HG02870 (cell line): ENCODE results near the gene ZNF532.
"Not testable (repeated sequence)": the region's sequence is repeated elsewhere in the genome, so short reads cannot be mapped to it uniquely, and the experiment has no call there.

Experiments
- ATAC-seq: cut with Tn5 transposase; IDR thresholded peaks from one replicate; pipeline ENCODE4 v1.9.1; 2021; ENCODE audit warnings: mild to moderate bottlenecking, moderate library complexity; ENCODE audit not compliant: unreplicated experiment

ZNF532 gene

DNA sequence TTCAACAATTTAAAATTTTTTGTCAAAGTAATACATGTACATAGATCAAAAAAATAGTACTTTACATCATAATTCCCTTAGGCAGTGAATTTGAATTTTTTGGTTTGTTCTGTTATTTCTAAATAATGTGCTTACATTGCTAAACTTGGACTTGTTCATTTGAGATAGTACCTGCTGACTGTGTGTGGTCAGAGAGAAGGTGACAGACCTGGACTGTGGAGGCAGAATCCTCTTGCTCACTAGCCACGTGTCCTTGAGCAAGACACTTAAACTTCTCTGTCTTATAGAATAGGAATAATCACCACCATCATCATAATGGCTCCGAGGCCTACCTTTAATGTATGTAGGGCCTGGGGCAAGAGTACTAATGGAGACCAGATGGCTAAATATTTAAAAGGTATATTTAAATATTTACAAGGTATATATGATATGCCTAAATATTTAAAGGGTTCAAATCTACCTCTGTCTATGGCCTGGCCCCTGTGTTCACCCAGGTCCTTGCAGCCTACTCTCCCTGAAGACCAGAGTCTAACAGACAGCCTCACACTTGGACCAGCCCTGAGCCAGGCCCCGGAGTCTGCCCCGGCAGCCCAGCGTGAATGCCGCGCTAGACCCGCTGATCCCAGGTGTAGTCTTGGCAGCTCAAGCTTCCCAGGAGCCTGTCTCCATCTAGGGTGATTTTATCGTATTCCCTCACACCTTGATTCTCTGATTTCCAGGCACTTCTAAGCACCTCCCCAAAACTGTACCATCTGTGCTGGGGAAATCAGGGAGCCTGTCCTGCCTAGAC lies 33.5 kb downstream of the ZNF532 start:
- no peak for ATAC-seq

DNA sequence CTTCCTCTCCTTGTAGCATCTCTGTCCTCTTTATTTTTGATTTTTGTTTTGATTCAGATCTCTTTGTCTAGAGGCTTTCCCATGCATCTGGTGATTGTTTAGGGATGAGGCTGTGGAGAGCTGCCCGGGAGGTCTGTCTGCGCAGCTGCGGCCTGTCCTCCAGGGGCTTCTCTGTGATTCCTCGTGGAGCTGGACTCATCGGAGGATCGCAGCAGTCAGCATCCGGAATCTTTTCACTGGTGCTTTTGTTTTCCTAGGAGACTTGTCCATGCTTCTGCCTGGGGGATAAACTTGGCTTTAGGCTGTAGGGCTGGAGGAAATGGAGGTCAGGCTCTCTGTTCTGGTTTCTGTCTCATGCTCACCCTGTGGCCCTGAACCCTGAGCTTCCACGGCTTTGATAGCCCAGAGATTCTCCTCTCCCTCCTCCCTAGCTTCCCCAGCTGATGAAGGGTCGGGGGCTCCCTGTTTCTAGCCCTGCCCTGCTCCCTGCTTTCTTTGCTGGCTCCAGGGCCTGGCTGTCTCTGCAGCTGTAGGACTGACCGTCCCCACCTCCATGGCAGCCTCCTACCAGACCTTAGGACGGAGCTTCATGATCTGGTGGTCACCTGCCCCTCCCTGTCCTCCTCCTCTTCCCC lies 35.5 kb downstream of the ZNF532 start:
- no peak for ATAC-seq

DNA sequence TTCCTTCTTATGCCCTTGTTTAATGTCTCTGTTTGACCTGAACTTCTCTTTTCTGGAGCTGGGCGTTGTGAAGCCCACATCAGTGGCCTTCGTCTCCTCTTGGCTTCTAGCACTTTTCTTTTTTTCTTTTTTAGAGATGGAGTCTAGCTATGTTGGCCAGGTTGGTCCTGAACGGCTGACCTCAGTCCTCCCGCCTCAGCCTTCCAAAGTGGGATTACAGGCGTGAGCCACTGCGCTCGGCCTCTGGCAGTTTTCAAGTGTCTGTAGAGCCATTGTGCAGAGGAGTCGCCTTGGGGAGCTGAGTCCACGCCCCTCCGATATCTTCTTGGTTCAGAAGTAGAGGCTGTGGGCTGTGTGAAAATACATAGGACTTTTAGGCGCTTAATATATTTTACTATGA lies 36.5 kb downstream of the ZNF532 start:
- ATAC-seq, result no peak

DNA sequence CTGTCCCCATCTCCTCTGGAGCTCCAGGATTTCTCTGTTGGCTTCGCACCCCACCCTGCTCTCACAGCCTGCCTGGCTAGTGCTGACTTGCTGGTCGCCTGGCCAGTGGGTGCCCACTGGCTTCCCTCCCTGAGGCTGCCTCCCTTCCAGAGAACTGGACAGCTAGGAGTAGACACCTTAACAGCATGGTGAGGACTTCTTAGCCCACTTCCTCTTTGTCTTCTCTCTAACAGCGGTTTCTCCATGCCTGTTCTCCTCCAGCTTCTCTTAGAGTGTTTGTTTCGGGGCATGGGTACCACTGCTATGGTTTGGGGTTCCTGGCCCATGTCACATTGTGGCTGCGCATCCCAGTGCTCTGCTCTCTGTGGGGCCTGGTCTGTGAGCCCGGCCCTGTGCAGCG lies 37.1 kb downstream of the ZNF532 start:
- ATAC-seq, result no peak

DNA sequence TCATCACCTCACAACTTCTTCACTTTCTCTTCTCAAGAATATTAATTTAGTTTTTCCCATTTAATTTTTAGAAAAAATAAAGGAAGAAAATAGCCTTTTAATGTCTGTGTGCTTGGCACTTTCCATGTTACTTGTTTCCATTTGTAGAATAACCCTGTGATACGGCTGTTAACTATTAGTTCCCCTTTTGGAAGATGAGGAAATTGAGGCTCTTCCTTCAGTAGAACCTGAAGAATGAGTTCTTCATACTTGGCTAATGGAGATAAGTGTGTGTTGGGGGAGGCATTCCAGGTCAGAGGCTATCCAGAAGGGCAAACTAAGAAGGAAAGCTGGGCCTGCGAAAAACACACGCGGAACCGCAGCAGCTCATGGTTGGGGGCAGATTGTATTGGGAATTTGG lies 38.3 kb downstream of the ZNF532 start:
- no peak for ATAC-seq

DNA sequence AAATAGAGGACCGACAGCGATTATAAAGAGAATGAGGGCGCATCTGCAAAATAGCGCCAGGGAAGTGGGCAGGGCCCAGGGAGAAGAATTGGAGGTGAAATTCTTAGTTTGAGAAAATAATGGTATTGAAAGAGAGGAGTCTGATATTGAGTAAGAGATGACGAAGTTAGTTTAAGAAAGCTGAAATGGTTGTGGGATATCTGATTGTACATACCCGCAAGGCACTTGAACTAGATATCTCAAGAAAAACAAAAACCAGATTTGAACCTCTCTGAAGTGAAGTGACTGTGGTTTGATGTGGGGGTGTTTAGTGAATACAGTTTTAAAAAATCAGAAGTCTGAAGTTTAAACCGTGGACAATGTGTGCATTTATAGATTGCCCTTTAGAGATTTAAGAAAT lies 38.9 kb downstream of the ZNF532 start:
- ATAC-seq, result no peak

DNA sequence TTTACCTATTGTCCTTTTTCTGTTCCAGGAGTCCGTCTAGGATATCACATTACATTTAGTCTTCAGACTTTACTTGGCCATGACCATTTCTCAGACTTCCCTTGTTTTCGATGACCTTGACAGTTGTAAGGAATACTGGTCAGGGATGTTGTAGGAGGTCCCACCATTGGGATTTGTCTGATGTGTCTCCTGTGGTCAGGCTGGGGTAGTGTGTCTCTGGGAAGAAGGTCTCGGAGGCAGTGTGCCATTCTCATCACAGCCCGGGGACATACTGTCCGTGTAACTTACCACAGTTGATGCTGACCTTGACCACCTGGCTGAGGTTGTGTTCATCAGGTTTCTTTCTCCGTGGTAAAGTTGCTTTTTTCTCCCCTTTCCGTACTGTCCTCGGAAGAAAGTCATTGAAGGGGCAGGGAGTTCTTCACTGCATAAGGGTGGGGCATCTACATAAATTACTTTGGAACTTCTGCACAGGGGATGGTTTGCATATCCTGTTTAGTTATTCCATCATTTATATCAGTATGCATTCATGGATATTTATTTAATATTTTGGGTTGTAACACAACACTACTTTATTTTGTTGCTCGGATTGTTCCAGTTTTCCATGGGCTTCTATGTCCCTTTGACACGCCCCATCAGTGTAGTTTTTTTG lies 41.2 kb downstream of the ZNF532 start:
- ATAC-seq, result no peak

DNA sequence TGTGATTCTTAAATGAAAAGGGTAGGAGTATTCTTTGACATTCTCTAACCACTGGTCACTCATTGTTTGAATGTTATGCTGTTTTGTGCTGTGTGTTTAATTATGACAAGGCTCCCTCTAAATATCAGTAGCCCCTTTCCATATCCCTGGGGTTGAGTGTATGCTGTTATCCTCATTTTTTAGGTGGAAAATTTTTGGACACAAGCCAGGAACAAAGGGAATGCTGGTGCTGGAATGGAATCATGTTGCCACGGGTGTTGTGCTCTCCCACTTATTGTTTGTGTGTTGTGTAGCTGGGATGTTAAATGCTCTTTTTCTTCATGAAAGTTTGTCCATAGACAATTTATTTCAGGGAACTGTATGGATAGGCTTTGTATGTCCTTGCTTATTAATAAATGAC lies 43.3 kb downstream of the ZNF532 start:
- no peak for ATAC-seq

DNA sequence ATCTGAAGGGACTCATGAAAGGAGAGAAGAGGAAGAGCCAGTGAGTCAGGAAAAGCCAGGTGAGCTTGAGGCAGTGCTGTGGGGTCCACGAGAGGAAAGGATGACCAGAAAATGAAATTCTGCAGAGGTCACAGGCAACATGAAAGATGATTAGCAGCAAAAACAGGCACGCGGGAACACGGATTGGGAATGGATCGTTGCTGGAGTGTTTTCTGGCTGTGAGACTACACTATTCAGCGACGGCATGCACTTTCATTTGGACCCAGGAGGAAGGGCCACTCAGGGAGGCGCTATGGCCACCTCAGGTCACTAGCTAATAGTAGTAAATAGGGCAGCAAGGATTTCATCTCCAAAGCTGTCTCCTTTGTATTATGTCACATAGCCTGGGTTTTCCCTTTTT lies 44.8 kb downstream of the ZNF532 start:
- ATAC-seq, result no peak

DNA sequence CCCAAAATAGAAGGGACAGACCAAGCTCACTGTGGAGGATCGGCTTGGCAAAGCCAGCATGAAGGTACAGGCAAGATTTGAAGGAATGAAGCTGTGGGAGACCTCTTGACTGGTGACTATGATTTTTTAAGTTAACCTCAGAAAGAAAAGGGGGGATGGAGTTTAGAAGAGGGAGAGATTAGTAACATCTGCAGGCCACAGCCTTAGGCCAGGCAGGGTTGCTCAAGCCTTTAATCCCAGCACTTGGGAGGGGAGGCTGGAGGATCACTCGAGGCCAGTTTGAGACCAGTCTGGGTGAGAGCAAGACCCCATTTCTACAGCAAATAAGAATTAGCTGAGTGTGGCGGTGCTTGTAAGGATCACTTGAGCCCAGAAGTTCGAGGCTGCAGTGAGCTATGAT lies 46.6 kb downstream of the ZNF532 start:
- no peak for ATAC-seq

DNA sequence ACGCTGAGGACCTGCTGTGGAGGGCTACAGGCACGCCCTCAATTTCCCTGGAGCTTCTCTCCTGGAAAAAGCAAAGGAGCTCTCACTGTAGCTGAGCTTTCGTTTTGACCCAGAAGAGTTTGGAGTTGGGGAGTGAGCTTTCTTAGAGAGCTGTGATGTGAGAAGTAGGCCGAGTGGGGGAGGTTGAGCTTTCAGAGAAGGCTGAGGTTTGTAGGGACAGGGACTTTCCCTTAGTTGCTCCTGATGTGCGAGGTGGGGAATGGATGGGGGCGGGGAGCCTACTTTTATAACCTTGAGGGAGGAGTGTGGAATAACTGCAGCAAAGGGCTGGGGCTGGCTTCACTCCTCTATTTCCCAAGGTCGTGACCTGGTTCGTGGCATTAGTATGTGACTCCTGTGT lies 47.1 kb downstream of the ZNF532 start:
- ATAC-seq, result no peak

DNA sequence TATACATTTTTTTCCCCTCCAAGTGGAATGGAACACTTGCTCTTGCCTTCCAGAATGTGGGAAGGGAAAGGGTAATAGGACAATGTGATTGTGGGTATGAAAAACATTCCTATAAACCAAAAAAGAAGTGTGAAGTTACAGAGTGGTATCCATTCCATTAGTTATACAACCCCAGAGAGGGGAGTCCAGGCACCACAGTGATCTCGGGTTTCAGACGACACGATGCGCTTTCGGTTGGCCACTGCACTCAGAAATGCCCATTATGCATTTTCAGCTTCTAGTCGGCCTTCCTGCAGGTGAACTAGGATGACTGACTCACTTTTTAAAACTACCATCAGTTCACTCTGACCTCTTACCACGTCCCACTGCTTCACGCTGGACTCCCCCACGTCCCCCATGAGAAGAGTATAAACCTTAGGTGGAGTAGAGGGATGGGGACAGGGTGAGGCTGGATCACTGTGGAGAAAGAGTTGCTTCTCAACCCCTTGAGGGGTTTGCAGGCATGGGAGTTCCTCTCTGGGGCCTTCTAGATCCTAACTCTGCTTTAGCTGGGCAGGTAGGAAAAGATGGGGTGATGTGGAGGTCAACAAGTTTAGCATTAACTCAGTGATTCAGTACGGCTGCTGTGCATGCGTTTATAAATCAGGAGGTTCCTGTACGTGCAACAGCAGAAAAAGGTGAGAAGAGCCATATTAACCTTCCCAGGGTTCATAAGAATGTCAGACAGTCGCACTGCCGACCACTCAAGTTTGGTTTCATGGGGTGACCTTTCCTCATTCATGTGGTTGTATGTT lies 50.5 kb downstream of the ZNF532 start:
- no peak for ATAC-seq

DNA sequence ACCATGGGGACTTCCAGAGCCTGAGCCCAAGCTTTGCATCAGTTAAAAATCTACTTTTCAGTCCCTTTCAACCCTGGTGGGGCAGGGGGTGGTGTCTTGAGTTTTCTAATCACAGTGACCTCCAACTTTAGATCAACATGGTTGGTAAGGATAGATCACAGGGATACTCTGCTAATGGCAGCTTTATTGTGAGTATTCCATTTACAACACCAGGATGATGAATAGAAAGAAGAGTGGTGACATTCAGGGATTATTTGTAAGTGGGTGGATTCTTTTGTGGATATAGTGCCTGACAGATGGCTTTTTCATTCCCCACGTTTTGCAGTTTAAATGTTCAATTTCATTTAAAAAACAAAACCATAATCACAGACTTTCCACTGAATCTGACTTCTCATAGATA lies 51.3 kb downstream of the ZNF532 start:
- no peak for ATAC-seq

DNA sequence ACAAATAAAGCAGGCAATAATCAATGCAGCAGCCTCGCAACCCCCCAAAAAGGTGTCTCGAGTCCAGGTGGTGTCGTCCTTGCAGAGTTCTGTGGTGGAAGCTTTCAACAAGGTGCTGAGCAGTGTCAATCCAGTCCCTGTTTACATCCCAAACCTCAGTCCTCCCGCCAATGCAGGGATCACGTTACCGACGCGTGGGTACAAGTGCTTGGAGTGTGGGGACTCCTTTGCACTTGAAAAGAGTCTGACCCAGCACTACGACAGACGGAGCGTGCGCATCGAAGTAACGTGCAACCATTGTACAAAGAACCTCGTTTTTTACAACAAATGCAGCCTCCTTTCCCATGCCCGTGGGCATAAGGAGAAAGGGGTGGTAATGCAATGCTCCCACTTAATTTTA lies 55.3 kb downstream of the ZNF532 start:
- ATAC-seq, result not testable (repeated sequence)

DNA sequence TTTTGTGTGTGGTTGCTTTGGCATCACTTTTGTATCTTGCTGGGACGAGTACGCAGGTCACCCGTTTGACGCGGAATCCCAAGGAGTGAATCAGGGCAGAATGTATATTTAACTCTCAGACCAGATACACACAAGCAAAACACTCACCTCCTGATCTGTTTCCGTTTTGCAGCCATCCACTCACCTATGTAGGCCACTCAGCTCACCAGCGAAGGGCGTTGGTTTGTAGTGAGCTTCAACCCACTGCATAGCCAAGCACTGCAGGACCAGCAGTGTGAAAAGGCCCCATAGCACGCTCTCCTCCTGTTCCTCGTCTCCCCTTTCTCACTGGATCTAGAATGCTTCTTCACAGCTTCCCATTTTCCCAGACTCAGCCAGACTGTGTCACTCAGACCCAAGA lies 58.3 kb downstream of the ZNF532 start:
- no peak for ATAC-seq

DNA sequence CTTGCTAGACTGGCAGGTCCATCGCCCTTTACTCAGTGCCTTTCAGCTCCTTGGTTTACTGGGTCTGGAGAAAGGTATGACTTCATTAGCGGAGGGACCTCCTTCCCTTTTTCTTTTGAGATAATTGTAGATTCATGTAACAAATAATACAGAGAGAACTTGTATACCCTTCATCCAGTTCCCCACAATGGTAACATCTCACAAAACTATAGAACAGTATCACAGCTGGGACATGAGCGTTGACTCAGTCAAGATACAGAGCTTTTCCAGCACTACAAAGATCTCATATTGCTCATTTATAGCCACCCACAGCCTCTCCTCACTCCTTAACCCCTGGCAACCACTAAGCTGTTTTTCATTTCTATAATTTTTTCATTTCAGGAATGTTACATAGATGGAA lies 59.8 kb downstream of the ZNF532 start:
- no peak for ATAC-seq

DNA sequence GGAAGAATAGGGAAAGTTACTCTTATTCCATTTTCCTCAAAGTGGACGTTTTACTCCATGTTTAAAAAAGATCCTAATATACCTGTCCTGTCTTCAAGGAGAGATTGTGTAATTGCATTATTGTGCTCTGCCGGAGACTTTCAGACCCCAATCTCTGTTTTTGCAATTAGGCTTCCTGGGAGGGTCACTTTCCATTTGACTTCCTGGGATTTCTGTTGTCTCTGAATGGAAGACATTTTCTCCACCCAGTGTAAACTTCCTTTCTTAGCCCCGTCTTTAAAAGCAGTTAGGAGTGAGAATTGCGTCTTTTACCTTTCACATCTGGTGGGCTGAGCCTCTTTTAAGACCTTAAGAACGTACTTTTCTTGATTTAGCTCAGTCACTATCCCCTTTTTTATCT lies 63.0 kb downstream of the ZNF532 start:
- ATAC-seq, result no peak

DNA sequence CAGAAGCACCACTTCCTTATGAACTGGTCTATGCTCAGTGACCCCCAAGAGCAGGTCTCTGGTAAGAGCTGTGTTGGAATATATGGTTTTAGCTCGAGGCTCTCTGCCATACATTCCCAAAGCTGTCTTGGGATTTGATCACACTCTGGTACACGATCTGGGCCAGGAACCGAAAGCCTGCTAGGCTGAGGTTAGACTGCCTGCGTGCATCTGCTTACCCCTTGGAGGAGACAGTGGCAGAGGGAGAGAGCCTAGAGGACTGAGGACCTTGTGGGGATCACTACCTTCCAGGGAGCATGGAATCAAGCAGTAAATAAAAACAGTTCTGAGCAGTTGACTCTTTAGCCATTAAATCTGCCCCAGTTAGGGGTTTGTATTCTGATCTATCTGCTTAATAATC lies 63.7 kb downstream of the ZNF532 start:
- no peak for ATAC-seq

DNA sequence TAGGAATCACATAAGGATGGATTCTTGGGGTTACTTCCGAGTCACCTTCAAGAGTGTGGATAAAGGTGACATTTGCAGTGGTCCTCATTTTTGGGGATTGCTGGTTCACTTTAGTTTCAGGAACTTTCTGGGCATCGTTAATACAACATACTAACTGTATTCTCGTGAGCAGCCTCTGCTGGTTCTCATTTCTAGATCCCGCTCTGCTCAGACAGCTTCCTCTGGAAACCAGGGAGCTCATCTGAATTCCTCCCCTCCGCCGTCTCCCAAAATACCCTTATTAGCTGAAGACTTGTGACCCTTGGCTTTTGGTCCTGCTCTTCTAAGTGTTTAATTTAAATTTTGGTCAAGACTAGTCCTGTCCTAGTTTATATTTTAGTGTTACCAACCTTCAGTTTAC lies 64.5 kb downstream of the ZNF532 start:
- no peak for ATAC-seq

DNA sequence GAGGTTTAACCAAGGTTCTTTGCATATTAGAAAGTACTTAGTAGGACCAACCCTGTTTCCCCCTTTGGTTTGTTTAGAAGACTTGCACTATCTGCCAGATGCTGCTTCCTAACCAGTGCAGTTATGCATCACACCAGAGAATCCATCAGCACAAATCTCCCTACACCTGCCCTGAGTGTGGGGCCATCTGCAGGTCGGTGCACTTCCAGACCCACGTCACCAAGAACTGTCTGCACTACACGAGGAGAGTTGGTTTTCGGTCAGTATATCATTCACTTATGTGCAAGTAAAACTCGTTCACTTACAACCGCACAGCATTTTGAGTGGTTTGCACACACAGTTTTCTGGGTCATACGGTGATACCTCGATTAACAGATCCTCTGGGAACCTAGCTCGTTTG lies 69.7 kb downstream of the ZNF532 start:
- no peak for ATAC-seq

DNA sequence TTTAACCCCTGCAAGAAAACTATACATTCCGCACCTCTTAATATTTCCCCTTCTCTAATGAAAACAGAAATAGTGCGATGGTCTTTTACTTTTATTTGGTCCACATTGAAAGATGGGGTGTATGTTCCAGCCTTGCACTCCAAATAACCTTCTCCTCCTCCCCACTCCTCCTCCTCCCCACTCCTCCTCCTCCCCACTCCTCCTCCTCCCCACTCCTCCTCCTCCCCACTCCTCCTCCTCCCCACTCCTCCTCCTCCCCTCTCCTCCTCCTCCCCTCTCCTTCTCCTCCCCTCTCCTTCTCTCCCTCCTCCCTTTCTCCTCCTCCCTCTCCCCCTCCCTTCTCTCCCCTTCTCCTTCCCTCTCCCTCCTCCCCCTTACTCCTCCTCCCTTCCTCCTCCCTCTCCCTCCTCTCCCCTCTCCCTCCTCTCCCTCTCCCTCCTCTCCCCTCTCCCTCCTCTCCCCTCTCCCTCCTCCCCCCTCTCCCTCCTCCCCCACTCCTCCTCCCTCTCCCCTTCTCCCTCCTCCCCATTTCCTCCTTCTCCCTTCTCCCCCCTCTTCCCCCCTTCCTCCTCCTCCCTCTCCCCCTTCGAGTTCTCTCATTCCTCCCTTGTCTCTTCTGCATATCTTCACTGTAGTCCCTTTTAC lies 70.4 kb downstream of the ZNF532 start:
- ATAC-seq, result no peak
